Measurements from ENCODE around the gene SNAP29.
"Not testable (repeated sequence)": the region's sequence is repeated elsewhere in the genome, so short reads cannot be mapped to it uniquely, and the experiment has no call there.

The SNAP29 gene

DNA sequence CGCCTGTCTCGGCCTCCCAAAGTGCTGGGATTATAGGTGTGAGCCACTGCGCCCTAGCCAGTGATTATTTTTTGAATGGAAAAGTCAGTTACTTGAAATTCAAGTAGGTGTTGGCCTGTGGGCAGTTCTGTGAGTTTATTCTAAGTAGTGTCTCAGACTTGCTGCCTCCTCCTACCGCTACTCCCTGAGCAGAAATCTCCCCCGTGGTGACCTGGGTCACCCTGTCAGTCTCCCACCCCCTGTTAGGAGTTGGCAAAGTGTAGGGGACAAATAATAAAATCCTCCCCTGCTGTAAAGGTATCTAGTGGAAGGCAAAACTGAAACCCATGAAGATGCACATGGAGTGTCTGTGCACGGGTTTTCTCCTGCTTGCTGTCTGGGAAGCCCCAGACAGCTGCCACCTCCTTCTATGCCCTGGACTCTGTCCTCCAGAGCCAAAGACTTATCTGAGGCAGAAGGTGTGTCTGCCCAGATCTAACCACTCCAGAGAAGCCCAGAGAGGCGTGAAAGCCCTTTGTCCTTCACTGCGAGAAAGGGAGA, 26.3 kb downstream of the SNAP29 start:
- in situ Hi-C loops (cut with MboI; ENCODE audit: low sequenced_read_pairs, unreplicated experiment): no loop called here
- TF ChIP-seq CTCF (IDR thresholded peaks at IDR 0.05; ENCODE audit: borderline replicate concordance, control extremely low read depth, extremely low read depth, insufficient read depth, missing control alignments): no peak

DNA sequence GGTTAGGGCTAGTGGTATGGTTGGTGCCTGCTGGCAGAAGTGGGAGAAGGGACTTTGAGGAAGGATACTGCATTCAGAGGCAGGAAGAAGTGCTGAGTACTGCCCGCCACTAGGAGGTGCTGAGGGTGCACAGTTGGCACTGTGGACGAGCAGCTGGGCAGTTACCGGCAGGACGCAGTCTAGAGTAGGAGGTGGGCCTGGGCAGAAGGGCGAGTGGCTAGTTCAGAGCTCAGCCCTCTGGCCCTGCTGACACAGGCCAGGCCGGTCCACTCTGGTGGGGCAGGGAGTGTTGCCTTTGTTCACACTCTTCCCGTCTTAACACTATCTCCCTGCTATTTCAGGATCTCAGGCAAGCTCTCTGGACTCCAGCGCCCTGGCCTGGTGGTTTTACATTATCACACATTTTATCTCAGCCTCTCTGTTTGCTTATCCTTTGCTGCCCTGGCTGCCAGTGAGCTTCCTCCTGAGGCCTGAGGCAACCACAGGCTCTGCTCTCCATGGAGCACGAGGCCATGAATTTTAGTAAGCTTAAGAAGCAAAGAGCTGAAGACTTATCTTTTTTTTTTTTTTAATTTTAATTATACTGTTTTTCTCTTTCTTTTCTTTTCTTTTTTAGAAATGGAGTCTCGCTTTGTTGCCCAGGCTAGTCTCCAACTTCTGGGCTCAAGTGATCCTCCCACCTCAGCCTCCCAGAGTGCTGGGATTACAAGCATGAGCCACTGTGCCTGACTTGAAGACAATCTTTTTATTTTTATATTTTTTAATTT, 26.9 kb downstream of the SNAP29 start:
- in situ Hi-C loops (cut with MboI; ENCODE audit: low sequenced_read_pairs, unreplicated experiment): no loop called here
- DNase-seq (ENCODE audit: low spot score): peak; percentile 81
- peak; percentile 85 for TF ChIP-seq CTCF (IDR thresholded peaks at IDR 0.05; ENCODE audit: borderline replicate concordance, control extremely low read depth, extremely low read depth, insufficient read depth, missing control alignments)

More for the DNA sequence above, 26.3 kb downstream of the SNAP29 start:
- DNase-seq (ENCODE audit: low spot score): no peak

DNA sequence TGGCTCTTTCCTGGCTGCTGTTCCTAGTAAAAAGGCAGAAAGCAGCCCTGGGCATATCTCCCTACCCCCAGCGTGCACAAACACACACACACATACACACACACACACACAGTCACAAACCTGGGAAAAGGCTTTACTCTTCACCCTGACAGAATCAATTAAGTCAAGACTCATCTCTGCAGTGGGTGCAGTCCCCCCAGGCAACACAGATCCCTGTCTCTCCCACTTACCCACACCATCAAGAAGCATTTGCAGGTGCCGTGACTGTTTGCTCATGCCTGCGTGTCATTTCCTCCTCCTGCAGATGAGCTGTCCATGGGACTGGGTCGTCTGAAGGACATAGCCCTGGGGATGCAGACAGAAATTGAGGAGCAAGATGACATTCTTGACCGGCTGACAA, 28.6 kb downstream of the SNAP29 start:
- no peak for DNase-seq (ENCODE audit: low spot score)
- no peak for TF ChIP-seq CTCF (IDR thresholded peaks at IDR 0.05; ENCODE audit: borderline replicate concordance, control extremely low read depth, extremely low read depth, insufficient read depth, missing control alignments)
- in situ Hi-C loops (cut with MboI; ENCODE audit: low sequenced_read_pairs, unreplicated experiment): no loop called here

- no peak for TF ChIP-seq CTCF (IDR thresholded peaks at IDR 0.05; ENCODE audit: borderline replicate concordance, control extremely low read depth, extremely low read depth, insufficient read depth, missing control alignments)
- in situ Hi-C loops (cut with MboI; ENCODE audit: low sequenced_read_pairs, unreplicated experiment): no loop called here
Measured at GRCh38 chr22:20889025-20889704, 30.4 kb downstream of the SNAP29 start.

GRCh38 chr22:20889904-20890540, 31.2 kb downstream of the SNAP29 start:
- TF ChIP-seq CTCF (IDR thresholded peaks at IDR 0.05; ENCODE audit: borderline replicate concordance, control extremely low read depth, extremely low read depth, insufficient read depth, missing control alignments): no peak
- in situ Hi-C loops (cut with MboI; ENCODE audit: low sequenced_read_pairs, unreplicated experiment): no loop called here
- no peak for DNase-seq (ENCODE audit: low spot score)

More at GRCh38 chr22:20889025-20889704, 30.4 kb downstream of the SNAP29 start:
- DNase-seq (ENCODE audit: low spot score): no peak

- TF ChIP-seq CTCF (IDR thresholded peaks at IDR 0.05; ENCODE audit: borderline replicate concordance, control extremely low read depth, extremely low read depth, insufficient read depth, missing control alignments): no peak
- in situ Hi-C loops (cut with MboI; ENCODE audit: low sequenced_read_pairs, unreplicated experiment): no loop called here
- DNase-seq (ENCODE audit: low spot score): no peak
Measured at GRCh38 chr22:20890975-20891374, 32.2 kb downstream of the SNAP29 start.

GRCh38 chr22:20897737-20898136, 38.9 kb downstream of the SNAP29 start:
- DNase-seq (ENCODE audit: low spot score); in situ Hi-C loops (cut with MboI; ENCODE audit: low sequenced_read_pairs, unreplicated experiment): not testable (repeated sequence)
